Measurements from ENCODE around the gene MCTP1. TPM values are rescaled to one million over a fixed set of nuclear protein-coding genes. Genes with fewer than 3 reads are reported as not detected.
A peak's percentile ranks its signal among the peaks of the same experiment; 100 is the strongest.

Gene MCTP1
- total RNA-seq, 2 experiments from 2014 or later, result not detected

- no peak overlapping the region for H3K4me3 ChIP-seq (ENCODE audit: low read depth, low read length, poor library complexity, severe bottlenecking)
- intact Hi-C loops (cut with micrococcal nuclease; ENCODE audit: unreplicated experiment), result no loop called here
These were observed 203.4 kb downstream of the MCTP1 start for GRCh38 chr5:95081500-95081960.

GRCh38 chr5:95080441-95080840 is 204.5 kb downstream of the MCTP1 start:
- Histone ChIP-seq H3K79me2 (ENCODE audit: insufficient read depth, low read depth, low read length) (no peaks in the 10 kb centered on the region), H2AFZ (ENCODE audit: low read length) (no peak overlapping the region), H3K9me3 (ENCODE audit: low read length) (no peaks in the 10 kb centered on the region), H3K4me2 (ENCODE audit: low read length) (no peak overlapping the region), H4K20me1 (ENCODE audit: insufficient read depth, low read length) (no peaks in the 10 kb centered on the region), H3K27ac (ENCODE audit: low read depth, low read length, poor library complexity, severe bottlenecking) (no peak overlapping the region), H3K36me3 (ENCODE audit: insufficient read depth, low read length) (no peaks in the 10 kb centered on the region), H3K4me3 (ENCODE audit: low read depth, low read length, poor library complexity, severe bottlenecking) (no peak overlapping the region), H3K4me1 (ENCODE audit: insufficient read depth, low read length, poor library complexity, severe bottlenecking) (no peaks in the 10 kb centered on the region), H3K9me2 (ENCODE audit: insufficient read depth, low read length) (no peaks in the 10 kb centered on the region)
- intact Hi-C loops (cut with micrococcal nuclease; ENCODE audit: unreplicated experiment), result no loop called here
- DNase-seq (ENCODE audit: low spot score), result no peak
- BruUV-seq (replicated peaks), result no TSS peak
- ChIA-PET POLR2A (interaction anchor here (0.5 to 1.2 kb wide), 3 partner anchors 8 to 1295 kb away, joined by 3 to 4 read pairs (median 3); no protein-coding TSS in a partner anchor), CTCF (ENCODE audit: unreplicated experiment) (no interaction called here)
- no peak for TF ChIP-seq EZH2phosphoT487 (IDR thresholded peaks at IDR 0.05; ENCODE audit: borderline replicate concordance, low read depth, low read length)
- TF ChIP-seq, protein P1, sequence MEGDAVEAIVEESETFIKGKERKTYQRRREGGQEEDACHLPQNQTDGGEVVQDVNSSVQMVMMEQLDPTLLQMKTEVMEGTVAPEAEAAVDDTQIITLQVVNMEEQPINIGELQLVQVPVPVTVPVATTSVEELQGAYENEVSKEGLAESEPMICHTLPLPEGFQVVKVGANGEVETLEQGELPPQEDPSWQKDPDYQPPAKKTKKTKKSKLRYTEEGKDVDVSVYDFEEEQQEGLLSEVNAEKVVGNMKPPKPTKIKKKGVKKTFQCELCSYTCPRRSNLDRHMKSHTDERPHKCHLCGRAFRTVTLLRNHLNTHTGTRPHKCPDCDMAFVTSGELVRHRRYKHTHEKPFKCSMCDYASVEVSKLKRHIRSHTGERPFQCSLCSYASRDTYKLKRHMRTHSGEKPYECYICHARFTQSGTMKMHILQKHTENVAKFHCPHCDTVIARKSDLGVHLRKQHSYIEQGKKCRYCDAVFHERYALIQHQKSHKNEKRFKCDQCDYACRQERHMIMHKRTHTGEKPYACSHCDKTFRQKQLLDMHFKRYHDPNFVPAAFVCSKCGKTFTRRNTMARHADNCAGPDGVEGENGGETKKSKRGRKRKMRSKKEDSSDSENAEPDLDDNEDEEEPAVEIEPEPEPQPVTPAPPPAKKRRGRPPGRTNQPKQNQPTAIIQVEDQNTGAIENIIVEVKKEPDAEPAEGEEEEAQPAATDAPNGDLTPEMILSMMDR (conservative IDR thresholded peaks at IDR 0.05; ENCODE audit: low read length), result no peak

More at GRCh38 chr5:95081500-95081960, 203.4 kb downstream of the MCTP1 start:
- H3K9me2 ChIP-seq (ENCODE audit: insufficient read depth, low read length), result no peaks in the 10 kb centered on the region
- ChIA-PET CTCF (ENCODE audit: unreplicated experiment) (no interaction called here), POLR2A (no interaction called here)
- no peaks in the 10 kb centered on the region for H3K79me2 ChIP-seq (ENCODE audit: insufficient read depth, low read depth, low read length)
- BruUV-seq (replicated peaks), result no TSS peak
- no peak overlapping the region for H3K27ac ChIP-seq (ENCODE audit: low read depth, low read length, poor library complexity, severe bottlenecking)
- H3K4me2 ChIP-seq (ENCODE audit: low read length), result no peak overlapping the region; the same call in 1 of the 2 replicates
- H3K9me3 ChIP-seq (ENCODE audit: low read length), result no peaks in the 10 kb centered on the region
- no peak for DNase-seq (ENCODE audit: low spot score)
- H4K20me1 ChIP-seq (ENCODE audit: insufficient read depth, low read length), result no peaks in the 10 kb centered on the region
- no peak for TF ChIP-seq EZH2phosphoT487 (IDR thresholded peaks at IDR 0.05; ENCODE audit: borderline replicate concordance, low read depth, low read length)
- TF ChIP-seq, protein P1 (conservative IDR thresholded peaks at IDR 0.05; ENCODE audit: low read length), result no peak
- no peaks in the 10 kb centered on the region for H3K36me3 ChIP-seq (ENCODE audit: insufficient read depth, low read length)
- peak overlapping the region; percentile 27; the same call in 1 of the 2 replicates for H2AFZ ChIP-seq (ENCODE audit: low read length)
- H3K4me1 ChIP-seq (ENCODE audit: insufficient read depth, low read length, poor library complexity, severe bottlenecking), result no peaks in the 10 kb centered on the region

DNA sequence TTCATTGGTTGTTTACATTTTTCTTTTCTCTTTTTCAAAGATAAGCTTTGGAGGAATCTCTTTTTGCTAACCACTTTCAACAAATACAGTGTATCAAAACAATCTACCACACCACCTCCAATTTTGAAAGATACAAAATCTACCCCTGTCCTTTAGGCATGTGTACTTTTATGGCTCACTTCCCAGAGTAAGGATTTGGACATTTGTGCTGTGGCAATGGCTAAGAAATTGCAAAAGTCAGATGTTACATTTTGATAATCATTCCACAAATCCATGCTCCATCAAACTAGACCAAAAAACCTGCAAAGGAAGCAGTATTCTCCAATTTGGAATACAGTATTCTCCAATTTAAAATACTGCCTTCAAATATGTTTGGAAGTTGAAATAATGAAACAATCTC is 204.9 kb downstream of the MCTP1 start:
- intact Hi-C loops (cut with micrococcal nuclease; ENCODE audit: unreplicated experiment), result no loop called here
- no peak overlapping the region for H2AFZ ChIP-seq (ENCODE audit: low read length)
- CTCF ChIA-PET (ENCODE audit: unreplicated experiment), result no interaction called here
- no peaks in the 10 kb centered on the region for H3K9me3 ChIP-seq (ENCODE audit: low read length)
- no peaks in the 10 kb centered on the region for H3K79me2 ChIP-seq (ENCODE audit: insufficient read depth, low read depth, low read length)
- no peak for DNase-seq (ENCODE audit: low spot score)
- POLR2A ChIA-PET, result interaction anchor here (1.2 kb wide), 1 partner anchor 8 kb away, joined by 4 read pairs; no protein-coding TSS in a partner anchor
- TF ChIP-seq, protein P1 (conservative IDR thresholded peaks at IDR 0.05; ENCODE audit: low read length), result no peak
- no peak for TF ChIP-seq EZH2phosphoT487 (IDR thresholded peaks at IDR 0.05; ENCODE audit: borderline replicate concordance, low read depth, low read length)
- H3K36me3 ChIP-seq (ENCODE audit: insufficient read depth, low read length), result no peaks in the 10 kb centered on the region
- no peaks in the 10 kb centered on the region for H3K4me1 ChIP-seq (ENCODE audit: insufficient read depth, low read length, poor library complexity, severe bottlenecking)
- H3K4me2 ChIP-seq (ENCODE audit: low read length), result no peak overlapping the region
- H4K20me1 ChIP-seq (ENCODE audit: insufficient read depth, low read length), result no peaks in the 10 kb centered on the region
- no TSS peak for BruUV-seq (replicated peaks)
- no peaks in the 10 kb centered on the region for H3K9me2 ChIP-seq (ENCODE audit: insufficient read depth, low read length)
- H3K27ac ChIP-seq (ENCODE audit: low read depth, low read length, poor library complexity, severe bottlenecking), result no peak overlapping the region
- H3K4me3 ChIP-seq (ENCODE audit: low read depth, low read length, poor library complexity, severe bottlenecking), result no peak overlapping the region
